ENCODE results near the gene NUDT3.

Gene NUDT3

DNA sequence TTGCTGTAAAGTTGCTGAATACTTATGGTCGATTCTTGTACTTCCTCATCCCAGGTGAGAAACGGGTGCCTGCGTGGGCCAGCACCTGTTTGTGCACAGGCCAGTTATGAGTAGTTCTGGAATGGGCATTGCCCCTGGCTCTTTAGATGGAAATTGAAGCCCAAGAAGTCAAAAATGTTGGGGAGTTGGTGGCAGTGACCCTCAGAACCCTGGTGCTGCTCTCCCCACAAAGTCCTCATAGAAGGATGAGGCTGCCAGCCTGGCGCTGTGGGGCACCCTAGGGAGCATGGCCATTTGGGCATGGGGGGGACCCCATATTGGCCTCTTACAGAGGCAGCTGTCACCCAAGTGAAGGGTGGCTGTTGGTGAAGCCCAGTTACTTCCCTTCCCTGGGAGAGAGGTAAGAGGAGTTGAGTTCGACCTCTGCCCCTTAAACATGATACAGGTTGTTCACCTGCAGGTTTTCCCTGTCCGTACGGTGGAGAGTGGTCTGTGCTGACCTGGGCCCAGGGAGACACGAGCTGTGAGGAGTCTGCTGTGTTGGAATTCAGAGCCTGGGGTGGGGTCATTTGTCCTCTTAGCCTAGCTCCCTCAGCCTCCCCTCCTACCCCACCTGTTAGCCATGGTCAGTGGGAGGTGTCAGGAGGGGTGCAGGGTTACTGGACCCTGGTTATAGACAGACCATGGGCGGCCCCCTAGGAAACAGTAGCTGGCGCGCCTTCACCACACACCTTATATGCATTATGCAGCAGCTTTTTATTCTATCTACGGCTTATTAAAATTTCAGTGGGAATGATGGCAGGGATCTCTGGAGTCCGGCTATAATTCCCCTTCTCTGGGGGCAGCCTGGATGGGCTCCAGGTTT, 150.9 kb downstream of the NUDT3 start:
- TF ChIP-seq, protein P1, sequence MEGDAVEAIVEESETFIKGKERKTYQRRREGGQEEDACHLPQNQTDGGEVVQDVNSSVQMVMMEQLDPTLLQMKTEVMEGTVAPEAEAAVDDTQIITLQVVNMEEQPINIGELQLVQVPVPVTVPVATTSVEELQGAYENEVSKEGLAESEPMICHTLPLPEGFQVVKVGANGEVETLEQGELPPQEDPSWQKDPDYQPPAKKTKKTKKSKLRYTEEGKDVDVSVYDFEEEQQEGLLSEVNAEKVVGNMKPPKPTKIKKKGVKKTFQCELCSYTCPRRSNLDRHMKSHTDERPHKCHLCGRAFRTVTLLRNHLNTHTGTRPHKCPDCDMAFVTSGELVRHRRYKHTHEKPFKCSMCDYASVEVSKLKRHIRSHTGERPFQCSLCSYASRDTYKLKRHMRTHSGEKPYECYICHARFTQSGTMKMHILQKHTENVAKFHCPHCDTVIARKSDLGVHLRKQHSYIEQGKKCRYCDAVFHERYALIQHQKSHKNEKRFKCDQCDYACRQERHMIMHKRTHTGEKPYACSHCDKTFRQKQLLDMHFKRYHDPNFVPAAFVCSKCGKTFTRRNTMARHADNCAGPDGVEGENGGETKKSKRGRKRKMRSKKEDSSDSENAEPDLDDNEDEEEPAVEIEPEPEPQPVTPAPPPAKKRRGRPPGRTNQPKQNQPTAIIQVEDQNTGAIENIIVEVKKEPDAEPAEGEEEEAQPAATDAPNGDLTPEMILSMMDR (conservative IDR thresholded peaks at IDR 0.05): no peak
- no peak for TF ChIP-seq ZFX (IDR thresholded peaks at IDR 0.05)
- no peak overlapping the region for H3K27ac ChIP-seq

DNA sequence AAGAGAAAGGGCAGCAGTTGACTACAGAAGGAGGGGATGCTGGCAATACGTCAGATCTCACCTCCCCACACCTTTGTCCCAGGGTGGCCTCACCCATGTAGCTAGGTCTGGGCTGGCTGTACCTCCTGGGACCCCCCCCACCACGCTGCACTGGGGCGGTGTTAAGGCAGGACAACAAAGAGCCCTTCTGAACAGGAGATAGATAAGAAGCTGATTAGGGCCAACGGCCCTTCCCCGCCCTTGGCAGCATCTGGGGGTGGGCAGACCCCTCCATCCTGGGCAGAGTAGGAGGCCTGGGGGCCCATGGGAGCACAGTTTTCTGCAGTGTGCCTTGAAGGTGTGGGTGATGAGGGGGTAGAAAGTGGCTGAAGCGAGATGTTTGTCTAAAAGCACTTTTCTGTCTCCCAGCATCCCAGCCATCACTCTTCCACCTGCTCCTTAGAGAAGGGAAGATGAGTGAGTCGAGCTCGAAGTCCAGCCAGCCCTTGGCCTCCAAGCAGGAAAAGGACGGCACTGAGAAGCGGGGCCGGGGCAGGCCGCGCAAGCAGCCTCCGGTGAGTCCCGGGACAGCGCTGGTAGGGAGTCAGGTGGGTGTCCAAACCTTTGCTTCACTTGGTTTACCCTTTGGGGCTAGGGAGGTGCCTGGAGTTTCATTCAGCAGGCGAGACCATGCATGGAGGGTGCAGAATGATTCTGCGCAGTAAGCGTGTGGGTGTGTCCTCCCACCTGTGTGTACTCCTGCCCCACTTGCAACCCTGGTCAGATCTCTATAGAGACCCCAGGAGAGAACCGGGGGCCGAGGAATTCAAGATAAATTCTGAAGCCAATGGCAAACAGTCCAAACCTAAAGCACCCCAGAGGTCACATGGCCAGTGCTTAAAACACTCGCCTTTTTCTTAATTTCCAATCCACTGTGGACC, 151.9 kb downstream of the NUDT3 start:
- no peak overlapping the region for H3K27ac ChIP-seq
- no peak for TF ChIP-seq ZFX (IDR thresholded peaks at IDR 0.05)
- TF ChIP-seq, protein P1 (conservative IDR thresholded peaks at IDR 0.05): no peak

DNA sequence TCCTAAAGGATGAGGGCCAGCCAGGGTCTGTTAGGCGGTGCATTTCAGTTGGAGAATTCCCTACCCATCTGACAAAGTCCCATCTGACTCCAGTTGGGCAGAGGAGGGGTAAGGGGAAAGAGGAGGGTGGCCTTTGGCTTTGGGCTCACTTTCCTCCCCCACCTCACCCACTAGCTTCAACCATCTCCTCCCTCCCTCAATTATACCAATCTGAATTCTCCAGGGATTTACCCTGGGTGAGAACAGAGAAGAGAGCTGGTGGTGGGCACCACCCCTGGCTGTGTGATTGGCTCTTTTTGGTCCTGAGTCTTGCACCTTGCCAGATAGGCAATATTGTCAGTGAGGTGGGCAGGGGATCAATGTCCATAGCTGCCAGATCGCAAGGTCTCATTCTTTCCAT, 152.6 kb downstream of the NUDT3 start:
- no peak for TF ChIP-seq ZFX (IDR thresholded peaks at IDR 0.05)
- TF ChIP-seq, protein P1 (conservative IDR thresholded peaks at IDR 0.05): no peak
- H3K27ac ChIP-seq: no peak overlapping the region

DNA sequence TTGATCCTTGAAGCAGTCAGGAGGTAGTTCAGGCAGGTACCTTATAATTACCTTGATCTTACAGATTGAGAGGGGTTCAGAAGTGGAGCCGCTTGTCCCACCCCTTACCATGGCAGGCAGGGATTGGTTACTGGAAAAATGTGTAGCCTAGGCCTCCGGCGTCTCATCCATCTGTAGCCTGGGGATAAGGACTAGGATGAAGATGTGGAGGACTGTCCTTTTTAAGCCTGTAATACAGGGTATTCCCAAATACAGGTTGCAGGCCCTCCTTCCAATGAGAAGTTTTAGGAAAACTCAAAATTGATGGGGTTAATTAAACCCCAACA, 153.0 kb downstream of the NUDT3 start:
- TF ChIP-seq, protein P1 (conservative IDR thresholded peaks at IDR 0.05): no peak
- no peak for TF ChIP-seq ZFX (IDR thresholded peaks at IDR 0.05)
- no peak overlapping the region for H3K27ac ChIP-seq

DNA sequence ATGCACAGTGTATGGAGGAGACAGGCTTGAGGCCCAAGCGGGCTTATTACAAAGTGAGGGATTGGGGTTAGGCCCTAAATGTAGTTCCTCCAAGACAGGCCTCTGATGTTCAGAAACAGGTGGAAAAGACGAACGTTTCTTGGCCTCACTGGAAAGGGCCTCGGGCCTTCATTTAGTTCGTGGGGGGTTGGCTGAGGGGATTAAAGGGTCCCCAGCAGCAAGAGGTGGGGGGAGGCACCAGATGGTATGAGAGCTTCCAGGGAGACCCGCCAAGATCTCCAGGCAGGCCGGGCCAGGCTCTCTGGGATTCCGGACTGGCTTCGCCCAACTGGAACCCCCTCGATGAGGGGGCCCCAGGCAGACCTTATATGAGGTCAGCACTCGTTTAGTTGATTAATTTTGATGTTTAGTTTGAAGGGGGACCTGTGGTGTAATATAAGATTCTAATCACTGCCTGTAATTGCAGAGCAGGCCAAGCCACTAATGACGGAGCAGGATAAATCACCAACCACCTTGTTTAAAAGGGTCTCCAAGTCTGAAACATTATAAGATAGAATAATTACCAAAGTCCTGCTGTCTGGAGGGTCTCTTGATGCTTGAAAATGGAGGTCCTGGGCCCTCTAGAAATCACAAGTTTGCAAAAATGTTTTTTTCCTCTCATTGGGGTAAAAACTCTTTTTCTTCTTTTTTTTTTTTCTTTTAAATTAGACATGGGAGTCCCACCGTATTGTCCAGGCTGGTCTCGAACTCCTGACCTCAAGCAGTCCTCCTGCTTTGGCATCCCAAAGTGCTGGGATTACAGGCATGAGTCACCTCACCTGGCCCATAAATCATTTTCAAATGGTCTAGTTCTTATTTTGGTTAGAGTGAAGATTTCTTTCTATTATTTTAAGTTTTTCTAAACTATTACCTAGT, 153.6 kb downstream of the NUDT3 start:
- H3K27ac ChIP-seq: peak overlapping the region; percentile 97

DNA sequence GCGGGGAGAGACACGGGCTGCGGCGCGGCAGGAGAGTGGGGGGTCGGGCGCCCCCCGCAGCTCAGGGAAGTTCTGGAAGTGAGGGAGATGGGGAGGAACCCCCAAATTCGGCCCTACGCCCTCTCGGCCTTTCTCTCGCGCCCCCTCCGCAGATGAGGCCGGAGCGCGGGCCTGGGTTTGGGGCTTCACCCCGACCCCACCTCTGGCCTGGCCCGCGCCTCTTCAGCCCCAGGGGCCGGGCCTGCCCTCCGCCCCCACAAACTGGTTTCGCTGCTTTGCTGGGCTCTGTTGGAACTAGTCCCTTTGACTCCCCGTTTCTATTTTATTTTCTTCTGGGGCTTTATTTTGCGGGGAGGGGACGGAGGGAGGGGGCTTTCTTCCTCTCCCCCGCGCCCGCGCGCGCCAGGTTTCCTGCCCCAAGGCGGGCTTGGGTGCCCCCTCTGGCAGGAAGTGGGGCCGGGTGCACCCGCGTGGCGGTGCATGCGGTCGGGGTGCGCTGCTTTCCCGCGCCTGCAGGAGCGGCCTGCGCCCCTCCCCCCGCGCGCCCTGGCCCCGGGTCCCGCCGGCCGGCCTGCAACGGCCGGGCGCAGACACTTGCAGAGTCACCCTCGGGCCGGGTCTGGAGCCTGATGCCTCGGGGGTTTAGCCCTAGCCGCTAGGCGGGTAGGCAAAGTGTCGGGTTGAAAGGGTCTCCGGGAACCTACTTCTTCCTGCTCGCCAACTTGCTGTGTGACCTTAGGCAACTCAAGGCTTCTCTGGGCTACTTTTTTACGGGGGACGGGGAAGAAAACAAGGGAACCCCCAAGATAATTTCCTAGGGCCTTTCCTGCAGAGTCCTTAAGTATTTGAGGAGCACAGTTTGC, 154.5 kb downstream of the NUDT3 start:
- peak overlapping the region; percentile 97 for H3K27ac ChIP-seq
- TF ChIP-seq, protein P1 (conservative IDR thresholded peaks at IDR 0.05): peak; percentile 27
- peak; percentile 87 for TF ChIP-seq ZFX (IDR thresholded peaks at IDR 0.05)

More for the DNA sequence above, 153.6 kb downstream of the NUDT3 start:
- no peak for TF ChIP-seq ZFX (IDR thresholded peaks at IDR 0.05)
- TF ChIP-seq, protein P1 (conservative IDR thresholded peaks at IDR 0.05): no peak
